H1 (cell line): ENCODE measurements around the gene C1RL. TPM values are rescaled to one million over a fixed set of nuclear protein-coding genes. Genes with fewer than 3 reads are reported as not detected.

Experiments used
- CTCF ChIA-PET: fragments of 300-600 bp; sonication (Branson Sonifier 250); formaldehyde crosslinking; loops from one replicate; lab custom pipeline; 2021; ENCODE audit not compliant: partially characterized antibody; lab: Charles Lee
- POLR2A ChIA-PET: fragments of 300-600 bp; sonication (Branson Sonifier 250); formaldehyde crosslinking; loops from one replicate; lab custom pipeline; 2021; ENCODE audit warnings: inconsistent platforms; ENCODE audit not compliant: partially characterized antibody; lab: Charles Lee
- DNase-seq, 2 experiments: peaks; one replicate each; pipeline versions ENCODE4 v3.0.0 to v3.0.0-alpha.2; 2010 to 2022; ENCODE audit warnings: low spot score in 2 of 2, low read depth in 1 of 2, mixed read lengths in 1 of 2
- FAIRE-seq: peaks from 2 replicates; lab custom pipeline; 2011; peaks lifted over from hg19 to GRCh38; lab: Jason Lieb, UNC
- H2AFZ ChIP-seq: 2 replicates; pipeline ENCODE4 v1.8.1; 2012; ENCODE audit warnings: low read length, inconsistent platforms
- H2AK5ac ChIP-seq: 2 replicates; pipeline ENCODE4 v1.6.1; 2013; ENCODE audit warnings: low read depth, low read length
- H2BK120ac ChIP-seq: replicated peaks from 2 replicates; pipeline ENCODE3; 2013; ENCODE audit warnings: low read depth, low read length, inconsistent platforms
- H2BK12ac ChIP-seq: 2 replicates; pipeline ENCODE4 v1.6.1; 2013; ENCODE audit warnings: low read depth, low read length
- H2BK15ac ChIP-seq: 2 replicates; pipeline ENCODE4 v1.6.1; 2013; ENCODE audit warnings: low read length
- H2BK20ac ChIP-seq: 2 replicates; pipeline ENCODE4 v1.6.1; 2013; ENCODE audit warnings: low read length
- H2BK5ac ChIP-seq: 2 replicates; pipeline ENCODE4 v1.6.1; 2013; ENCODE audit warnings: low read depth, low read length
- H3K14ac ChIP-seq: 2 replicates; pipeline ENCODE4 v1.6.1; 2013; ENCODE audit warnings: inconsistent platforms; ENCODE audit not compliant: insufficient read length
- H3K18ac ChIP-seq: 2 replicates; pipeline ENCODE4 v1.6.1; 2013; ENCODE audit warnings: low read length; ENCODE audit errors: extremely low read depth
- H3K23ac ChIP-seq: 2 replicates; pipeline ENCODE4 v1.6.1; 2013; ENCODE audit warnings: inconsistent platforms; ENCODE audit not compliant: insufficient read length
- H3K23me2 ChIP-seq: 2 replicates; pipeline ENCODE4 v1.6.1; 2013; ENCODE audit warnings: low read depth, low read length
- H3K27ac ChIP-seq: 2 replicates; pipeline ENCODE4 v1.6.1; 2011; ENCODE audit warnings: low read depth, low read length, inconsistent platforms
- H3K27me3 ChIP-seq, 4 experiments: replicated peaks in 1 of 4; 1 replicate in 1 of 4; 2 replicates in 3 of 4; pipeline versions ENCODE4 v1.6.1 to v1.8.1; 2011 to 2013; ENCODE audit warnings: low read length in 3 of 4, mild to moderate bottlenecking in 3 of 4, inconsistent platforms in 2 of 4, mixed read lengths in 2 of 4, moderate library complexity in 1 of 4; ENCODE audit not compliant: control insufficient read depth in 3 of 4, insufficient read depth in 3 of 4; ENCODE audit errors: extremely low read depth in 1 of 4
- H3K36me3 ChIP-seq, 4 experiments: 2 replicates each; pipeline versions ENCODE4 v1.6.1 to v1.8.1; 2011 to 2013; ENCODE audit warnings: mild to moderate bottlenecking in 4 of 4, low read length in 3 of 4, moderate library complexity in 2 of 4, control low read depth in 1 of 4, inconsistent platforms in 1 of 4; ENCODE audit not compliant: insufficient read depth in 4 of 4, control insufficient read depth in 2 of 4
- H3K4ac ChIP-seq: replicated peaks from 2 replicates; pipeline ENCODE3; 2013; ENCODE audit warnings: low read length, low read depth, mixed read lengths, inconsistent platforms; ENCODE audit not compliant: insufficient read length
- H3K4me1 ChIP-seq, 4 experiments: replicated peaks in 1 of 4; 1 replicate in 1 of 4; 2 replicates in 3 of 4; pipeline versions ENCODE4 v1.6.1 to v1.8.1; 2011 to 2013; ENCODE audit warnings: low read length in 3 of 4, inconsistent platforms in 2 of 4, mixed read lengths in 1 of 4; ENCODE audit not compliant: insufficient read depth in 4 of 4, control insufficient read depth in 3 of 4
- H3K4me2 ChIP-seq, 2 experiments: 2 replicates each; pipeline versions ENCODE4 v1.6.1 to v1.8.1; 2011 to 2013; ENCODE audit warnings: low read depth in 2 of 2, low read length in 2 of 2, control low read depth in 1 of 2, inconsistent platforms in 1 of 2, mild to moderate bottlenecking in 1 of 2; ENCODE audit not compliant: insufficient read depth in 1 of 2
- H3K4me3 ChIP-seq, 4 experiments: fragments of 200-600, 300-600 bp in 1 of 4; sonication (generic), shearing (Covaris generic), sonication (Bioruptor Twin) in 1 of 4; 2 replicates each; pipeline versions ENCODE4 v1.5.1 to v1.8.1; 2011 to 2016; ENCODE audit warnings: low read length in 4 of 4, low read depth in 3 of 4, control low read depth in 2 of 4, inconsistent platforms in 2 of 4, mild to moderate bottlenecking in 2 of 4, mixed read lengths in 1 of 4, moderate library complexity in 1 of 4; ENCODE audit not compliant: insufficient read depth in 2 of 4; ENCODE audit errors: extremely low read depth in 1 of 4
- H3K56ac ChIP-seq: replicated peaks from 2 replicates; pipeline ENCODE3; 2013; ENCODE audit warnings: low read depth, mild to moderate bottlenecking, mixed read lengths, low read length, inconsistent platforms; ENCODE audit not compliant: insufficient read length
- H3K79me1 ChIP-seq: 2 replicates; pipeline ENCODE4 v1.6.1; 2013; ENCODE audit warnings: low read depth, low read length, control low read depth
- H3K79me2 ChIP-seq, 2 experiments: 2 replicates each; pipeline versions ENCODE4 v1.6.1 to v1.8.1; 2012 to 2013; ENCODE audit warnings: low read length in 2 of 2, mild to moderate bottlenecking in 2 of 2, inconsistent platforms in 1 of 2; ENCODE audit not compliant: insufficient read depth in 2 of 2, control insufficient read depth in 1 of 2
- H3K9ac ChIP-seq, 4 experiments: replicated peaks in 1 of 4; 1 replicate in 1 of 4; 2 replicates in 3 of 4; pipeline versions ENCODE4 v1.6.1 to v1.8.1; 2011 to 2013; ENCODE audit warnings: low read depth in 3 of 4, low read length in 3 of 4, control low read depth in 2 of 4, mild to moderate bottlenecking in 2 of 4, moderate library complexity in 2 of 4, inconsistent platforms in 1 of 4; ENCODE audit errors: extremely low read depth in 1 of 4
- H3K9me3 ChIP-seq, 2 experiments: 2 replicates each; pipeline versions ENCODE4 v1.6.1 to v1.8.1; 2012 to 2013; ENCODE audit warnings: mild to moderate bottlenecking in 2 of 2, moderate library complexity in 2 of 2, control low read depth in 1 of 2, inconsistent platforms in 1 of 2, low read depth in 1 of 2, low read length in 1 of 2, mixed read lengths in 1 of 2; ENCODE audit not compliant: insufficient read depth in 2 of 2
- H4K20me1 ChIP-seq, 2 experiments: replicated peaks in 1 of 2; 2 replicates each; pipeline versions ENCODE3 to v1.8.1; 2011 to 2013; ENCODE audit warnings: inconsistent platforms in 2 of 2, low read length in 2 of 2, mild to moderate bottlenecking in 1 of 2; ENCODE audit not compliant: insufficient read depth in 2 of 2, control insufficient read depth in 1 of 2
- H4K5ac ChIP-seq: 2 replicates; pipeline ENCODE4 v1.6.1; 2013; ENCODE audit warnings: low read length, low read depth, mixed read lengths, inconsistent platforms; ENCODE audit not compliant: insufficient read length
- H4K8ac ChIP-seq: 2 replicates; pipeline ENCODE4 v1.8.0; 2013; ENCODE audit warnings: mild to moderate bottlenecking, moderate library complexity, low read length, inconsistent platforms; ENCODE audit not compliant: insufficient read depth; ENCODE audit errors: extremely low read depth
- H4K91ac ChIP-seq: replicated peaks from 2 replicates; pipeline ENCODE3; 2013; ENCODE audit warnings: low read length, mixed read lengths, inconsistent platforms; ENCODE audit not compliant: insufficient read length
- SRF ChIP-seq: IDR thresholded peaks from 2 replicates; pipeline ENCODE4 v1.6.1; 2011; ENCODE audit warnings: mild to moderate bottlenecking, low read depth, low read length, moderate library complexity
- WGBS, 2 experiments: shearing (Covaris generic) in 1 of 2; methylation state at CpG; one replicate each; pipeline versions ENCODE4 v1.1.6 to v1.1.7; 2013 to 2015; ENCODE audit warnings: low lambda C conversion rate in 2 of 2, mixed read lengths in 2 of 2, inconsistent platforms in 1 of 2, low coverage in 1 of 2, missing lambda C conversion rate in 1 of 2; ENCODE audit not compliant: insufficient replicate concordance in 2 of 2, insufficient coverage in 1 of 2, insufficient read length in 1 of 2; ENCODE audit errors: extremely low coverage in 1 of 2, missing lambda C conversion rate in 1 of 2; 5-methylcytosine and 5-hydroxymethylcytosine counted together
- polyA plus RNA-seq, 7 experiments: library from polyadenylated mRNA; depleted of rRNA in 3 of 7; stranded (reverse) in 5 of 7; unstranded in 2 of 7; fragments of >200 nt in 5 of 7; fragments of 200-250 nt in 2 of 7; gene quantifications; 1 replicate in 5 of 7; 2 replicates in 1 of 7; 4 replicates in 1 of 7; pipeline versions ENCODE4 v1.2.1 to v1.2.3, GENCODE V29; 2011 to 2013; ENCODE audit warnings: missing spikeins in 2 of 7, mixed read lengths in 2 of 7
- total RNA-seq: library from RNA; stranded (reverse); fragmentation: NEBNext Ultra II Directional; extraction: Animal tissue kit (Norgen Biotek cat#: 25700); gene quantifications from 2 replicates; pipeline ENCODE4 v1.2.1, GENCODE V29; 2021

C1RL gene
- total and polyA plus RNA-seq, 2 of the 8 experiments (the other 6 are each of a cell fraction or from before 2014, with no cell fraction given), result 11.4 to 15.5 TPM

DNA sequence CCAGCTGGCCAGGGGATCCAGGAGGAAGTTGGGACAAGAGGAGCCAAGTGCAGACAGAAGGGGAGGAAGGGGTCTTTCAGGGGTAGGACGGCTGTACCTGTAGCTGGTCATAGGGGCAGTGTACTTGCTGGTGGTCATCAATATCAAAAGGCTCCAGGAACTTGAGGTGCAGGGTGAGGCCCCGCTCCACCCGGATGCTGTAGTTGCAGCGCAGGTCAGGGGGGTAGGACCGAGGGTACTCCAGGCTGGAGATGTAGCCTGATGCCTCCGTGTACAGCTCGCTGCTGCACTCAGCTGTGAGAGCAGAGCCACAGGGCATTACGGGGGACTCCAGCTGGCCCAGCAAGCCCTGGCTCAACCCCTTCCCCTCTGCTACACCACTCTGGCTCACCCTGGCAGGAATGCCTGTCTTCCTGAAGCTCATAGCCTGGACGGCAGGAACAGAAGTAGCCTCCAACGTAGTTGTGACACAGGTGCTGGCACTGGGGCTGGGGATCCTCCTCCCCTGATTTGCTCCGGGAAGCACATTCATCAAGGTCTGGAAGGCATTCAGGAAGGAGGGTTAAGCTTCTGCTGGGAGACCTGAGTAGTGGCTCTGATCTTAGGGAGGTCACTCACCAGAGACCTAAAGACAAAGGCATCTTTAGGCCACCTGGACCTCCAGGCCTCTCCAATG is 19.7 kb downstream of the C1RL start:
- Histone ChIP-seq H3K9ac (no peak overlapping the region), H3K56ac (no peak overlapping the region), H2BK12ac (peak overlapping the region; percentile 71; the same call in 1 of the 2 replicates), H3K14ac (no peak overlapping the region), H3K79me2 (no peaks in the 10 kb centered on the region), H3K4ac (no peak overlapping the region), H2BK120ac (no peak overlapping the region), H3K23me2 (peaks cover 12% of the 10 kb centered on the region; the same call in 1 of the 2 replicates), H4K91ac (no peak overlapping the region), H3K9me3 (no peaks in the 10 kb centered on the region; a peak in 1 of 4 replicates), H3K79me1 (no peaks in the 10 kb centered on the region), H4K5ac (no peak overlapping the region), H4K8ac (peak overlapping the region; percentile 41), H4K20me1 (peaks cover 0 to 9% of the 10 kb centered on the region in 2 experiments), H3K23ac (no peak overlapping the region), H2BK20ac (no peak overlapping the region), H3K27ac (no peak overlapping the region), H3K4me3 (no peak overlapping the region), H2BK5ac (no peak overlapping the region), H2BK15ac (peak overlapping the region; percentile 84; the same call in 1 of the 2 replicates), H2AFZ (no peak overlapping the region), H3K4me2 (no peak overlapping the region; a peak in 1 of 4 replicates), H3K18ac (no peak overlapping the region), H2AK5ac (peak overlapping the region; percentile 9; the same call in 1 of the 2 replicates), H3K36me3 (peaks cover 0 to 5% (median 2%) of the 10 kb centered on the region in 4 experiments; a peak in 2 of 8 replicates), H3K4me1 (peaks cover 7 to 21% (median 16%) of the 10 kb centered on the region in 4 experiments), H3K27me3 (no peaks in the 10 kb centered on the region; a peak in 1 of 7 replicates)
- DNase-seq, result no peak
- no peak for FAIRE-seq
- WGBS, 2 experiments, result 93% methylated on average over 11 of the region's 11 CpGs; no CpG with 5 or more reads in 1 of the 2 experiments
- ChIA-PET POLR2A (interaction anchor here (0.9 to 2.6 kb wide), 9 partner anchors 9 to 112 kb away, joined by 3 to 14 read pairs (median 5); partner anchors contain the start of genes C1RL and C1S), CTCF (interaction anchor here (1.0 to 4.3 kb wide), 8 partner anchors 9 to 127 kb away, joined by 3 to 24 read pairs (median 6); partner anchors contain the start of gene C1RL)
- TF ChIP-seq SRF, result no peak
